NB4 (cell line): Measurements from ENCODE around the gene MAP3K5.

Experiments
- CTCF ChIP-seq: IDR thresholded peaks from one replicate; pipeline ENCODE4 v1.5.1; 2012; ENCODE audit warnings: low read depth, low read length
- MYC ChIP-seq: IDR thresholded peaks from 2 replicates; pipeline ENCODE4 v1.6.1; 2011; ENCODE audit warnings: low read depth, low read length
- POLR2A ChIP-seq: IDR thresholded peaks from 2 replicates; pipeline ENCODE4 v1.6.1; 2011; ENCODE audit warnings: mild to moderate bottlenecking; ENCODE audit not compliant: insufficient read length; ENCODE audit errors: extremely low read depth

DNA sequence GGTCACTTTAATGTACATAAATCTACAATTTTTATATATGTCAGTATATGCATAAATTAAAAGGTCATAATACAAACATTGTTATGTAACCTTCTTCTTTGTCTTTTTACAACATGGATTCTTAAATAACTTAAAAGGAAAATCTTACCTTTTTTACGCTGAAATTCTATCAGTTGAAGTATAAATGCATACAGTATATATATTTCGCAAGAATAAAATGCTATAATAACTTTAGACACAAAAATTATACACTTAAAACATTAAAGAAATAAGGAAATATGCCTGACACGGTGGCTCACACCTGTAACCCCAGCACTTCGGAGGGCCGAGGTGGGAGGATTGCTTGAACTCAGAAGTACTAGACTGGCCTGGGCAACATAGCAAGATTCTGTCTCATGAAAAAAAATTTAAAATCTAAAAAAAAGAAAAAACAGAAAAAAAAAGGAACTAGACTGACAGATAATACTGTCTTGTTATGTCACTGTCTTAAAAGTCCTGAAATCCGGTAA is 132.2 kb downstream of the MAP3K5 start:
- TF ChIP-seq CTCF = no peak
- TF ChIP-seq MYC = no peak
- no peak for TF ChIP-seq POLR2A
